SK-N-SH (cell line): ENCODE measurements around the gene GFOD2. TPM values are rescaled to one million over a fixed set of nuclear protein-coding genes. Genes with fewer than 3 reads are reported as not detected.

ENCODE experiments used
- CTCF ChIA-PET: fragments of 300-600, 350-600 bp; formaldehyde crosslinking; extraction: SDS; loops from one replicate; lab custom pipeline; 2021; lab: Yijun Ruan, JAX
- POLR2A ChIA-PET: fragments of 350-600 bp; sonication (Branson Sonifier 250); formaldehyde crosslinking; extraction: SDS; loops from one replicate; lab custom pipeline; 2020; ENCODE audit warnings: antibody characterized with exemption, inconsistent platforms; lab: Yijun Ruan, JAX
- DNase-seq: peaks from one replicate; pipeline ENCODE4 v3.0.0; 2012
- H2AFZ ChIP-seq: fragments of 200-600 bp; sonication (generic); 2 replicates; pipeline ENCODE4 v1.8.1; 2016; ENCODE audit warnings: antibody characterized with exemption, mild to moderate bottlenecking, low read depth
- H3F3A ChIP-seq: fragments of 200-600 bp; sonication (generic); replicated peaks from 2 replicates; pipeline ENCODE3; 2016; ENCODE audit warnings: antibody characterized with exemption, mild to moderate bottlenecking; ENCODE audit not compliant: insufficient read depth
- H3K27ac ChIP-seq, 2 experiments: fragments of 200-500 bp in 1 of 2; fragments of 200-600 bp in 1 of 2; sonication (Bioruptor generic) in 1 of 2; sonication (generic), shearing (Covaris generic) in 1 of 2; 2 replicates each; pipeline versions ENCODE4 v1.5.1 to v1.6.1; 2014 to 2016; ENCODE audit warnings: low read depth in 2 of 2, inconsistent platforms in 1 of 2, low read length in 1 of 2, mild to moderate bottlenecking in 1 of 2, mixed read lengths in 1 of 2
- H3K27me3 ChIP-seq: fragments of 200-600 bp; sonication (generic), shearing (Covaris generic); 2 replicates; pipeline ENCODE4 v1.6.1; 2016; ENCODE audit warnings: mixed run types; ENCODE audit not compliant: insufficient read depth
- H3K36me3 ChIP-seq, 2 experiments: fragments of 200-500 bp in 1 of 2; fragments of 200-600 bp in 1 of 2; sonication (Bioruptor generic) in 1 of 2; sonication (generic) in 1 of 2; replicated peaks in 1 of 2; 2 replicates each; pipeline versions ENCODE3 to v1.5.1; 2014 to 2016; ENCODE audit warnings: low read length in 1 of 2, mild to moderate bottlenecking in 1 of 2; ENCODE audit not compliant: insufficient read depth in 2 of 2, control insufficient read depth in 1 of 2
- H3K4me1 ChIP-seq, 2 experiments: fragments of 200-500 bp in 1 of 2; fragments of 200-600 bp in 1 of 2; sonication (Bioruptor generic) in 1 of 2; sonication (generic), shearing (Covaris generic) in 1 of 2; 2 replicates each; pipeline versions ENCODE4 v1.5.1 to v1.6.1; 2014 to 2016; ENCODE audit warnings: low read depth in 1 of 2, low read length in 1 of 2, mixed run types in 1 of 2; ENCODE audit not compliant: insufficient read depth in 2 of 2, control insufficient read depth in 1 of 2
- H3K4me2 ChIP-seq: fragments of 200-600 bp; sonication (generic), shearing (Covaris generic); 2 replicates; pipeline ENCODE4 v1.6.1; 2017; ENCODE audit warnings: mixed run types
- H3K4me3 ChIP-seq, 2 experiments: fragments of 200-500 bp in 1 of 2; fragments of 200-600 bp in 1 of 2; sonication (Bioruptor generic) in 1 of 2; sonication (generic), shearing (Covaris generic) in 1 of 2; 2 replicates each; pipeline versions ENCODE4 v1.5.1 to v1.8.1; 2014 to 2016; ENCODE audit warnings: low read depth in 2 of 2, inconsistent platforms in 1 of 2, low read length in 1 of 2, mild to moderate bottlenecking in 1 of 2, mixed read lengths in 1 of 2, moderate library complexity in 1 of 2
- H3K79me2 ChIP-seq: fragments of 200-600 bp; sonication (generic); 2 replicates; pipeline ENCODE4 v1.8.1; 2017; ENCODE audit warnings: mild to moderate bottlenecking; ENCODE audit not compliant: insufficient read depth
- H3K9ac ChIP-seq: fragments of 200-600 bp; sonication (generic); 2 replicates; pipeline ENCODE4 v1.6.1; 2017; ENCODE audit warnings: mixed run types
- H3K9me2 ChIP-seq: fragments of 200-600 bp; sonication (generic); 2 replicates; pipeline ENCODE4 v1.6.1; 2017; ENCODE audit warnings: mixed run types
- H3K9me3 ChIP-seq: fragments of 200-600 bp; sonication (generic); 2 replicates; pipeline ENCODE4 v1.6.1; 2017; ENCODE audit warnings: mixed run types, mild to moderate bottlenecking, moderate library complexity
- H4K20me1 ChIP-seq: fragments of 200-600 bp; sonication (generic); 2 replicates; pipeline ENCODE4 v1.6.1; 2017; ENCODE audit warnings: mild to moderate bottlenecking, mixed run types; ENCODE audit not compliant: insufficient read depth
- FOXM1 ChIP-seq: IDR thresholded peaks from 2 replicates; pipeline ENCODE4 v1.4.0; 2012; ENCODE audit warnings: low read depth, mild to moderate bottlenecking
- GATA2 ChIP-seq: sonication (generic); formaldehyde crosslinking; IDR thresholded peaks from 2 replicates; pipeline ENCODE4 v1.5.0; 2020; ENCODE audit warnings: mild to moderate bottlenecking, missing genetic modification reagents
- IRF3 ChIP-seq: fragments of 150-350 bp; IDR thresholded peaks from 2 replicates; pipeline ENCODE4 v1.6.1; 2016; ENCODE audit warnings: mild to moderate bottlenecking, low read depth, low read length
- JUND ChIP-seq: IDR thresholded peaks from 2 replicates; pipeline ENCODE4 v1.4.0; 2012
- NFIC ChIP-seq: IDR thresholded peaks from 2 replicates; pipeline ENCODE4 v1.4.0; 2012; ENCODE audit warnings: borderline replicate concordance
- POLR2AphosphoS5 ChIP-seq: IDR thresholded peaks from 2 replicates; pipeline ENCODE4 v1.6.1; 2012; ENCODE audit warnings: low read depth, low read length
- RAD21 ChIP-seq: IDR thresholded peaks from 2 replicates; pipeline ENCODE4 v1.6.1; 2012; ENCODE audit warnings: mild to moderate bottlenecking, low read length
- SIN3A ChIP-seq: IDR thresholded peaks from 2 replicates; pipeline ENCODE4 v1.6.1; 2012; ENCODE audit warnings: low read depth, mild to moderate bottlenecking, low read length, moderate library complexity, borderline replicate concordance
- TCF12 ChIP-seq: IDR thresholded peaks from 2 replicates; pipeline ENCODE4 v1.4.0; 2012
- WGBS: methylation state at CpG from one replicate; pipeline ENCODE4 v1.1.6; 2017; ENCODE audit warnings: low lambda C conversion rate; 5-methylcytosine and 5-hydroxymethylcytosine counted together
- polyA plus RNA-seq, 3 experiments: library from polyadenylated mRNA; depleted of rRNA; stranded (reverse); fragments of >200 nt; gene quantifications; 2 replicates each; pipeline ENCODE4 v1.2.3, GENCODE V29; 2012
- TF ChIP-seq, protein P1 (sequence below): IDR thresholded peaks from 2 replicates; pipeline ENCODE4 v1.4.0; 2012; ENCODE audit warnings: low read depth, borderline replicate concordance
- TF ChIP-seq, protein P2 (sequence below): fragments of 150-350 bp; IDR thresholded peaks from 2 replicates; pipeline ENCODE4 v1.6.1; 2017; ENCODE audit warnings: antibody characterized with exemption, low read length, low read depth, borderline replicate concordance
- TF ChIP-seq, protein P3 (sequence below): IDR thresholded peaks from 2 replicates; pipeline ENCODE4 v1.6.1; 2012; ENCODE audit warnings: mild to moderate bottlenecking, low read depth, low read length, moderate library complexity

GFOD2 gene
- polyA plus RNA-seq, 1 of the 3 experiments (the other 2 are of a cell fraction) = 19.0 TPM

GRCh38 chr16:67657017-67657608 lies 62.0 kb downstream of the GFOD2 start:
- H3K4me1 ChIP-seq = peaks cover 0 to 30% of the 10 kb centered on the region in 2 experiments; a peak in 1 of 4 replicates
- 95% methylated on average over 16 of the region's 16 CpGs for WGBS
- POLR2A ChIA-PET = interaction anchor here (0.8 kb wide), 1 partner anchor 9 kb away, joined by 3 read pairs; no protein-coding TSS in a partner anchor
- H3K79me2 ChIP-seq = peaks cover 17% of the 10 kb centered on the region
- no peak overlapping the region for H2AFZ ChIP-seq
- no peak for DNase-seq
- H3K27ac ChIP-seq = no peak overlapping the region
- H3K27me3 ChIP-seq = no peaks in the 10 kb centered on the region
- no peaks in the 10 kb centered on the region for H3K9me3 ChIP-seq
- peaks cover 0 to 13% of the 10 kb centered on the region in 2 experiments for H3K36me3 ChIP-seq
- no peaks in the 10 kb centered on the region for H3K9me2 ChIP-seq
- H3F3A ChIP-seq = peaks cover 15% of the 10 kb centered on the region
- H3K4me3 ChIP-seq = no peak overlapping the region
- peaks cover 5% of the 10 kb centered on the region; the same call in 1 of the 2 replicates for H4K20me1 ChIP-seq
- TF ChIP-seq, protein P1, sequence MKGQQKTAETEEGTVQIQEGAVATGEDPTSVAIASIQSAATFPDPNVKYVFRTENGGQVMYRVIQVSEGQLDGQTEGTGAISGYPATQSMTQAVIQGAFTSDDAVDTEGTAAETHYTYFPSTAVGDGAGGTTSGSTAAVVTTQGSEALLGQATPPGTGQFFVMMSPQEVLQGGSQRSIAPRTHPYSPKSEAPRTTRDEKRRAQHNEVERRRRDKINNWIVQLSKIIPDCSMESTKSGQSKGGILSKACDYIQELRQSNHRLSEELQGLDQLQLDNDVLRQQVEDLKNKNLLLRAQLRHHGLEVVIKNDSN = no peak
- TF ChIP-seq FOXM1 = no peak
- TF ChIP-seq JUND = no peak
- TF ChIP-seq TCF12 = no peak
- TF ChIP-seq, protein P2, sequence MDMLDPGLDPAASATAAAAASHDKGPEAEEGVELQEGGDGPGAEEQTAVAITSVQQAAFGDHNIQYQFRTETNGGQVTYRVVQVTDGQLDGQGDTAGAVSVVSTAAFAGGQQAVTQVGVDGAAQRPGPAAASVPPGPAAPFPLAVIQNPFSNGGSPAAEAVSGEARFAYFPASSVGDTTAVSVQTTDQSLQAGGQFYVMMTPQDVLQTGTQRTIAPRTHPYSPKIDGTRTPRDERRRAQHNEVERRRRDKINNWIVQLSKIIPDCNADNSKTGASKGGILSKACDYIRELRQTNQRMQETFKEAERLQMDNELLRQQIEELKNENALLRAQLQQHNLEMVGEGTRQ = no peak
- TF ChIP-seq IRF3 = no peak
- no peak for TF ChIP-seq GATA2
- no peak for TF ChIP-seq SIN3A
- no peak for TF ChIP-seq RAD21
- no peak for TF ChIP-seq POLR2AphosphoS5
- TF ChIP-seq NFIC = no peak
- TF ChIP-seq, protein P3, sequence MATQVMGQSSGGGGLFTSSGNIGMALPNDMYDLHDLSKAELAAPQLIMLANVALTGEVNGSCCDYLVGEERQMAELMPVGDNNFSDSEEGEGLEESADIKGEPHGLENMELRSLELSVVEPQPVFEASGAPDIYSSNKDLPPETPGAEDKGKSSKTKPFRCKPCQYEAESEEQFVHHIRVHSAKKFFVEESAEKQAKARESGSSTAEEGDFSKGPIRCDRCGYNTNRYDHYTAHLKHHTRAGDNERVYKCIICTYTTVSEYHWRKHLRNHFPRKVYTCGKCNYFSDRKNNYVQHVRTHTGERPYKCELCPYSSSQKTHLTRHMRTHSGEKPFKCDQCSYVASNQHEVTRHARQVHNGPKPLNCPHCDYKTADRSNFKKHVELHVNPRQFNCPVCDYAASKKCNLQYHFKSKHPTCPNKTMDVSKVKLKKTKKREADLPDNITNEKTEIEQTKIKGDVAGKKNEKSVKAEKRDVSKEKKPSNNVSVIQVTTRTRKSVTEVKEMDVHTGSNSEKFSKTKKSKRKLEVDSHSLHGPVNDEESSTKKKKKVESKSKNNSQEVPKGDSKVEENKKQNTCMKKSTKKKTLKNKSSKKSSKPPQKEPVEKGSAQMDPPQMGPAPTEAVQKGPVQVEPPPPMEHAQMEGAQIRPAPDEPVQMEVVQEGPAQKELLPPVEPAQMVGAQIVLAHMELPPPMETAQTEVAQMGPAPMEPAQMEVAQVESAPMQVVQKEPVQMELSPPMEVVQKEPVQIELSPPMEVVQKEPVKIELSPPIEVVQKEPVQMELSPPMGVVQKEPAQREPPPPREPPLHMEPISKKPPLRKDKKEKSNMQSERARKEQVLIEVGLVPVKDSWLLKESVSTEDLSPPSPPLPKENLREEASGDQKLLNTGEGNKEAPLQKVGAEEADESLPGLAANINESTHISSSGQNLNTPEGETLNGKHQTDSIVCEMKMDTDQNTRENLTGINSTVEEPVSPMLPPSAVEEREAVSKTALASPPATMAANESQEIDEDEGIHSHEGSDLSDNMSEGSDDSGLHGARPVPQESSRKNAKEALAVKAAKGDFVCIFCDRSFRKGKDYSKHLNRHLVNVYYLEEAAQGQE = no peak
- H3K4me2 ChIP-seq = no peak overlapping the region
- CTCF ChIA-PET = interaction anchor here (1.9 to 18.3 kb wide), 4 partner anchors 11 to 134 kb away, joined by 8 to 246 read pairs (median 32); partner anchors contain the start of gene CARMIL2
- no peak overlapping the region for H3K9ac ChIP-seq
